HG02678 (cell line): ENCODE results near the gene TMEM176A.

Experiments used
- ATAC-seq: cut with Tn5 transposase; IDR thresholded peaks from one replicate; pipeline ENCODE4 v1.9.1; 2021; ENCODE audit warnings: mild to moderate bottlenecking, moderate library complexity; ENCODE audit not compliant: unreplicated experiment

The TMEM176A gene

GRCh38 chr7:150787321-150788281 lies 13.0 kb upstream of the TMEM176A start:
- no peak for ATAC-seq

GRCh38 chr7:150788474-150789269 lies 11.9 kb upstream of the TMEM176A start:
- no peak for ATAC-seq

DNA sequence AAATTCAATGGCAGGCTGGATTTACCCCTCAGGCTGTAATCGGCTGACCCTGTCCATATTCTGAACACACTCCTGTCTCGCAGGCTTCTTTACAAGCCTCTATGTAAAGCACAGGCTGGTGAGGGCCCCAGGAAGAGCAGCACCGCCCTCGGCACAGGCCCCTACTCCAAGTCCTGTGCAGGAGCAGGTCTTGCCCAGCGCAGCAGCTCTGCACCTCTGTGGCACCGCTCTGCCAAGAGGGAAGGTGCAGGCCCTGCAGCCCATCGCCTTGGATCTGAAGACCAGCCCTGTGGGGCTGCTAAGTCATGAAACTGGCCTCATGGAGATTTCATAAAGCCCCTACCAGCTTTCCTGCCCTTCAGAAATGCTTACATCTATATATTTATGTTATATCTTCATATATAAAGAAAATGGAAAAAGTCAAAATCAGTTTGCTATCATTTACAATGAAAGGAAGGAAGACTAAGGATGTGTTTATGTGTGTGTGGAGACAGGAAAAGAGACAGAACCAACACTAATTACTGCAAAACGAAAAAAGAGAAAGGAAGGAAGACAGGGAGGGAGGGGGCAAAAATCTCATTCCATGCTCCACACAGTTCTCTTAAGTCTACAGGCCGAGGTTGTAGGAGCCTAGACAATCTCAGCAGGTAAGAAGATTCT lies 10.0 kb upstream of the TMEM176A start:
- ATAC-seq, result no peak

DNA sequence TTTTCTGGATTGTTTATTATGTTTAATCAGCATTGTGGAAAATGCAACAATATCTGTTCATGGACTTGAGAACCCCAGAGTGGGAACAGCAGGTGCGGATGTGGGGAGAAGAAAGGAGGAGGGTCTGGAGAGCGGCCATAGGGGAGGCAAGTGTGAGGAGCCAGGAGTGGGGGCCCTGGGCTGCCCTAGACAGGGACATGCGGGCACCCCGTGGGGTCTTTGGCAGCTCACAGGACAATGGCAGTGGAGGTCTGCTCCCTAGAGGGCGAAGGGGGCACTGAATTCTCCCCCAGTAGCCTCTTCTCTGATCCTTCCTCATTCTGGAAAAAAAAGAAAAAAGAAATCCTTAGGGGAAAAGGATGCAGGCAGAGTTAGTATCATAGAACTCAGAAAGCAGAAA lies 9.3 kb upstream of the TMEM176A start:
- ATAC-seq, result no peak

DNA sequence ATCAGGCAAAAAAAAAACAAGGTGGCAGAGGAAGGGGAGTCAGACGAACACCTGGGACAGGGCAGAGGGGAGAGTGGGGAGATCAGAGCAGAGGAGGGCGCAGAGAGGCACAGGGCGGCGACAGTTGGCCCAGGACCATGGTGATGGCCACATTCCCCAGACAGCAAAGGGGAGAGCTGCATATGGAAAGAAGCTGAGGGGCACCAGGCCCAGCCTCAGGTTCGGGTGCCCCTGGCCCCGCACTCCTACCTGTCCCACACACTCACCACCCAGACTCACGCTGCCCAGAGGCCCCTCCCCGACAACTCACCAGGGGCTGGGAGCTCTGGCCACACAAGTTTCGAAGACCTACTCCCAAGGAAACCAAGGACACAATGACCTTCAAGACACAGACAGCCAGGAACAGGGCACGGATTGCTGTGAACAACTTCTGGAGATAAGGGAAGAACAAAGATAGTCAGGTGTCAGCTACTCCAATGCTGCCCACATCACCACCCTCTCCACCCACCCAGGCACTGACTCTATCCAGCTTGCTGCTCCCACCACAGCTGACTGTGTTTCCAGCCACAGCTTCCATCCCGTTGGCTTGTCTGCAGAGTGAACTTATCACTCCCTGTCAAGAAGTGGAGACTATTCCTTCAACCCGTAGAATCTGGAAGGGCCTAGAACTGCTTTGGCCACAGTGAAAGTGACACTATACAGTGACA lies 8.7 kb upstream of the TMEM176A start:
- no peak for ATAC-seq

DNA sequence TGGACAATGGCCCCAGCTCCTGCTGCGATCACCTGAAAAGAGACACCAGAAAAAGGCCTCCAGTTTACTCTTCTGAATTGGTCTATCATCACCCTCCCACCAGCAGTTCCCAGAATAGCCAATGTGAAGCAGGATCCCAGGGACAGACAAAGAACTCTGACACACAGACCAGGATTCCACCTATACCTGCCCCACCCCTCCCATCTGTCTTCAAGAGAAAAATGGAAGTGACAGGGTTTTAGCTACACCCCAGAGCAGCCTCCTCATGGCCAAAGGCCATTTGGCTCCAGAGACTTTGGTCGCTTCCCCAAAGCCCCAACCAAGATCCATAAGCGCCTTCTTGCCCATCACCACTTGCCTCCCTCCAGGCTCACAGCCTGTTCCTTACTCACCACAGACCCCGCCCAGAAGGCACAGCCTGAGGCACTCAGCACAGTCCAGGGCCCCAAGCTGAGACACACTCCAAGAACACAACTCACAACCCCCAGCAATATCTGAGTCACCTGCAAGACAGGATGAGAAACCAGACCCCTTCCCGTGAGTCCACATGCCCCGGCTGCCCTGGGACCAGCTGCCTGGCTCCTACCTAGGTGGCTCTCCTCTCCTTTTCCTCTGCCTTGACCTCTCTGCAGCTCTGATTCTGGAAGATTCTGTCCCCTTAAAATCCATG lies 6.9 kb upstream of the TMEM176A start:
- no peak for ATAC-seq

DNA sequence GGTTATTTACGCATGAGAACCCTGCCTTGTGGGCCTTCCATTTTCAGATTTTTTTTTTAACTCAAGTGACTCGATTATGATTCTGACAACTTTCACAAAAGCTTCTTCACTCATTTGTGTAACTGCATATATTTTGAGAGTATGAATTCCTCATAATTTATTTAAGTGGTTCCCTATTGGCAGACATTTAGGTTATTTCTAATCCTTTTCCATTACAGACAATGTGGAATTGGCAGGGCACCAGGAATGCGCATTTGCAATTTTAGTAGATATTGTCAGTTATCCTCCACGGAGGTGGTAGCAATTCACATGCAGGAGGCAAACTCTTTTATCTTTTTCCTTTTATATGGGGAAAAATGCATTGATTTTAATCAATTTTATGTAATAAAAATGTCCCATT lies 2.9 kb upstream of the TMEM176A start:
- ATAC-seq, result no peak

GRCh38 chr7:150799156-150799555 lies 1.4 kb upstream of the TMEM176A start:
- no peak for ATAC-seq

- no peak for ATAC-seq
Measured at GRCh38 chr7:150799741-150800580, 608 bp upstream of the TMEM176A start, which contains the start of gene TMEM176B. TMEM176B (minus strand) TSS chr7:150800364; CDS start chr7:150796569, 3,795 bp downstream.

DNA sequence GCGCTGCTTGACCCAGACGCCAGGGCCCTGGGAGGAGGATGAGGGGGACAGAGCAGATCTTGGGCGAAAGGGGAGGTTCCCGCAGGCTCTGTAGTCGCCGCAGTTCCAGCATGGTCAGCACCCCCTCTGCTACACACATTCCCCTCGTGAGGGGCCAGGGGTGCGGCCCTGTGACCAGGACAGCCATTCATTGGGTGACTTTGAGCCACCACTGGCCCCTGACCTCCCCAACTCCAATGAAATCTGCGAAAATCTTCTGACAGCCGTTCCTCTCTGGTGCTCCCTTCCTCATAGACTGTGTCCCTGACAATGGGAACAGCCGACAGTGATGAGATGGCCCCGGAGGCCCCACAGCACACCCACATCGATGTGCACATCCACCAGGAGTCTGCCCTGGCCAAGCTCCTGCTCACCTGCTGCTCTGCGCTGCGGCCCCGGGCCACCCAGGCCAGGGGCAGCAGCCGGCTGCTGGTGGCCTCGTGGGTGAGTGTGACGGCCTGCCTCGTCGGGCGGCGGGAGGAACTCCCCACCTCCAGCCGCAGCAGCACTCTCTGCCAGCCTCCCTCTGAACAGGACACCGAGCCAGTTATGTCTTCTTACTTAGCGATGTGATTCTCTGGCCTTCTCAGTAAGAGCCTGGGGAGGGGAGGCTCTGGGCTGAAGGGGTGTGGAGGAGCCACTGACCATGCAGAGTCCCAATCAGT lies 825 bp downstream of the TMEM176A start:
- ATAC-seq, result no peak

- ATAC-seq, result no peak
Measured at GRCh38 chr7:150801946-150802771, 1.6 kb downstream of the TMEM176A start.

DNA sequence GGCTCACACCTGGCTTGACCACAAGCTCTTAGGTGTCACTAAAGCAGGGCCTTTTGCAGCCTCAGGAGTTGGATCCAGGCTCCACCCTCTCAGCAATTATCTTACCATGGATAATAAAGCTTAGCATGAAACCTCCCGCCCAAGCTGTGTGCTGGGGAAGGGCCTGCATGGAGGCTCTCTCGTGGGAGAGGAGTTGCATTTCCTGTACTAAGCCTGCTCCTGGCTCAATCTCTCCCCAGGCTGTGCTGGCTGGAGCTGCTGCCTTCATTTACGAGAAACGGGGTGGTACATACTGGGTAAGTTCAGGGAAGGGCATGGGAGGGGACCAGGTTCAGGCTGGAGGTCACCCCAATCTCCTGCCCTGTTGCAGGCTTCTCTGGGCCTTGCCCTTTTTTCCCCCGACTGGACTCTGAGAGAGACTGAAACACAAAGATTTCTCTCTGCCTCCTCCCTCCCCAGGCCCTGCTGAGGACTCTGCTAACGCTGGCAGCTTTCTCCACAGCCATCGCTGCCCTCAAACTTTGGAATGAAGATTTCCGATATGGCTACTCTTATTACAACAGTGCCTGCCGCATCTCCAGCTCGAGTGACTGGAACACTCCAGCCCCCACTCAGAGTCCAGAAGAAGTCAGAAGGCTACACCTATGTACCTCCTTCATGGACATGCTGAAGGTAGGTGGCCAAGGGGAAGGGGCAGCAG lies 2.7 kb downstream of the TMEM176A start:
- ATAC-seq, result no peak

DNA sequence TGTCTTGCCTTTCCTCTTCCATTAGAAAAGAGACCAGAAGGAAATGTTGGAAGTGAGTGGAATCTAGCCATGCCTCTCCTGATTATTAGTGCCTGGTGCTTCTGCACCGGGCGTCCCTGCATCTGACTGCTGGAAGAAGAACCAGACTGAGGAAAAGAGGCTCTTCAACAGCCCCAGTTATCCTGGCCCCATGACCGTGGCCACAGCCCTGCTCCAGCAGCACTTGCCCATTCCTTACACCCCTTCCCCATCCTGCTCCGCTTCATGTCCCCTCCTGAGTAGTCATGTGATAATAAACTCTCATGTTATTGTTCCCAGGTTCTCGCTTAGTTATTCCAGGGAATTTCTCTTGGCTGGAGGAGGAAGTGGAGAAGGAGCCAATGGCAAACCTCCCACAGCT lies 4.2 kb downstream of the TMEM176A start:
- ATAC-seq, result no peak

GRCh38 chr7:150805864-150806263 lies 5.3 kb downstream of the TMEM176A start:
- no peak for ATAC-seq

GRCh38 chr7:150806454-150806853 lies 5.9 kb downstream of the TMEM176A start:
- ATAC-seq, result no peak

DNA sequence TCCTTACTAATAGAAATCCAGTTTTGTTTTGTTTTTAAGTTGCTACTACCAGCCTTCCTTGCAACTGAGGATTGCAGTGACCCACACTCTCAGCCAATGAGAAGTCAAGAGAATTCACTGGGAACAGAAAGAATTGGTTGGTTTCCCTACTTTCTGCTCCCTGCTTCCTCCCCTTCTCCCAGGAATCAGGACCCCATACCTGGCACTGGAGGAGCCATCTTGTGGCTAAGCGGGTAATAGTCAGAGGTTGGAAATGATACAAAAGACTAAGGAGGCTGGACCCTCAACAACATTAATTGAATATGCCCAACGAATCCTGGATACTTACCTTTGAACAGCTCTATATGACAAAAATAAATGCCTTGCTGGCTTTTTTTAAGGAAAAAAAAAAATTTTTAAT lies 6.3 kb downstream of the TMEM176A start:
- no peak for ATAC-seq
